ENCODE results near the gene ACOXL. TPM values are rescaled to one million over a fixed set of nuclear protein-coding genes. Genes with fewer than 3 reads are reported as not detected.
A peak's percentile ranks its signal among the peaks of the same experiment; 100 is the strongest.

ACOXL gene
- total RNA-seq, 1 donor from 2014 or later = not detected

DNA sequence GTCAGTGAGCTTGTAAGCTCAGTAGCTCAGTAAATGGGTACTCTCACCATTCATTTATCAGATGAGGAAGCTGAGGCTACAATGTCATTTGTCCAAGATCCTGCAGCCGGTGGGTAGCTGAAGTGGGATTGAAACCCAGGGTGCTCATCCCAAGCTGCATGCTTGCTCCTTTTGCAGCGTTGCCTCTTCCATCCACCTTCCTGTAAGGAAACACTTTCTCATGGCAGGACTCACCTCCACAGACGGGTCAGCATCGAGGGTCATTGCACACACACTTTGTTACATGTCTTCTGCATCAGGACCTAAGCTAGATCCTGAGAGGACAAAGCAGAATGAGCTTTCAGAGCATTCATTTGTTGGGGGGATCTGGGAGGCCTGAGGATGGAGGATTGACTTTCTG is 60.7 kb downstream of the ACOXL start:
- peak; percentile 22 for DNase-seq (ENCODE audit: low spot score)

DNA sequence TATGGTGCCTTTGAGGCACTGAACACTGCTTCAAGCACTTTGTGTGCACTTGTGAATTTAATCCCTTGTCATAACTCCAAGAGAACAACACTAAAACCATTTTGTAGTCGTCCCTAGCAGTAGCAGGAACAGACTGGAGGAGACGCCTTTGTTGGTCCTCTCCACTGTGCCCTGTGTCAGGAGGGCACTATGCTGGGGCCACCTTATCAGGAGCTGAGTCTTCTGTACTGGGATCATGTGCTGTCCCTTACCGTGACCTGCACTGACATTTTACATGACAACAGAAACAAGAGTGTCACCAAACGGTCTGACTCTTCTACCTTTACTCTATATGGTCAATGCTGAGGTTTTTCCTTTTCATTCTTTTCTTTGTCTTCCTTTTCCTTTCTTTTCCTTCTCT is 62.0 kb downstream of the ACOXL start:
- DNase-seq (ENCODE audit: low spot score) = peak; percentile 59

DNA sequence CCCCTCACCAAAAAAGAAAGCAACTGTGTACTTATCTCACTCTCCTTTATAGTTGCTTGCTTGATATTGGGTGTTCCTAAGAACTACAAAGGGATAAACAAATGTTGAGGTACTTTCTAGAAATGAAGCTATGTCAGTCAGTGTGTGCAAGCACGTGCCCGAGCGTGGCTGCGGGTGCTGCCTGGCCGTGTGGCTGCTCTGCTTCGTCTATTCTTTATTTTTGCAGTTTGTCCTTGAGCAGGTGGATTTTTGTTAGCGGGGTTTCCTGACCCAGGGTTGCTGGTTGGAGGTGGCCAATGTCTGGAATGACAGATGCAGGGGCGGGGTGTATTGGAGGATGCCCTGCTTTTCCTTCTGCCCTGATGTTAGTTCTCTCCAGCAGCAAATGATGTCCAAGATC is 62.6 kb downstream of the ACOXL start:
- peak; percentile 49 for DNase-seq (ENCODE audit: low spot score)

DNA sequence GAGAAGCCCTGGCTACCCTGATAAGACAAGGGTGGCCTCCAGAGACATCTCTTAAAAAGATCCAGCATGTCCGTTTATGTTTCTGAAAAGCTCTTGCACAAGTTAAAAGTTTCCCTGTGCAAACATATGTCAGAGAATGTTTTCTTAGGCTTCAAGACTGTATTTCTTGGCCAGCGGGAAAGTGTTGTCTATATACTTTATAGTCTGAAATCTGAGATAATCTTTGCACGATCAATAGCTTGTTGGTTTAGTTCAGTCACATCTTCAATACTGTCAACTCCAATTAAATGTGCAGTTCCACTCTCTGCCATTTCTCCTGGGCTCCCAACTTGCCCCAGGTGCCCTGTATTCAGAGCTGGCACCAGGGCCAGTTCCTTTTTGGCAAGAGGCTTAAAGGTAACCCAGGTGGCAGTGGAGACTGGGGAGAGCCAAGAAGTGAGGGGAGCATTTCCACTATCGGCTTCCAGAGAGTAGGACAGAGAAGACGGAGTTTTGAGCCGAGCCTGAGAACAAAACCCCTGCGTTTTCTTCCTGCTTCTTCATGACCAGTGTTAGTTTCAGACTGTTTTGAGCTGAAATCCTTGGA is 64.4 kb downstream of the ACOXL start:
- DNase-seq (ENCODE audit: low spot score) = no peak

DNA sequence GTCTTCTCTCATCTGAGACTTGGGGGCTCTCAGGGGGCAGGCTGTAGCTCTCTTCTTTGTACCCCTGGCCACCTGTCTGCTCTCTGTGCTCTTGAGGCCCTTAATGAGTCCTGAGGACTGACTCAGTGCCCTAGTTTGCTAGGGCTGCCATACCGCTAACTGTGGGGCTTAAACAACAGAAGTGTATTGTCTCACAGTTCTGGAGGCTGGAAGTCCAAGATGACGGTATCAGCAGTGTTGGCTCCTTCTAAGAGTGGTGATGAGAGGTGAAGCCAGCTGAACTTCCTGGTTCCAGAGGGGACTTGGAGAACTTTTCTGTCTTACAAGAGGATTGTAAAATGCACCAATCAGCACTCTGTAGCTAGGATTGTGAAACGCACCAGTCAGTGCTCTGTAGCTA is 67.0 kb downstream of the ACOXL start:
- DNase-seq (ENCODE audit: low spot score) = no peak

DNA sequence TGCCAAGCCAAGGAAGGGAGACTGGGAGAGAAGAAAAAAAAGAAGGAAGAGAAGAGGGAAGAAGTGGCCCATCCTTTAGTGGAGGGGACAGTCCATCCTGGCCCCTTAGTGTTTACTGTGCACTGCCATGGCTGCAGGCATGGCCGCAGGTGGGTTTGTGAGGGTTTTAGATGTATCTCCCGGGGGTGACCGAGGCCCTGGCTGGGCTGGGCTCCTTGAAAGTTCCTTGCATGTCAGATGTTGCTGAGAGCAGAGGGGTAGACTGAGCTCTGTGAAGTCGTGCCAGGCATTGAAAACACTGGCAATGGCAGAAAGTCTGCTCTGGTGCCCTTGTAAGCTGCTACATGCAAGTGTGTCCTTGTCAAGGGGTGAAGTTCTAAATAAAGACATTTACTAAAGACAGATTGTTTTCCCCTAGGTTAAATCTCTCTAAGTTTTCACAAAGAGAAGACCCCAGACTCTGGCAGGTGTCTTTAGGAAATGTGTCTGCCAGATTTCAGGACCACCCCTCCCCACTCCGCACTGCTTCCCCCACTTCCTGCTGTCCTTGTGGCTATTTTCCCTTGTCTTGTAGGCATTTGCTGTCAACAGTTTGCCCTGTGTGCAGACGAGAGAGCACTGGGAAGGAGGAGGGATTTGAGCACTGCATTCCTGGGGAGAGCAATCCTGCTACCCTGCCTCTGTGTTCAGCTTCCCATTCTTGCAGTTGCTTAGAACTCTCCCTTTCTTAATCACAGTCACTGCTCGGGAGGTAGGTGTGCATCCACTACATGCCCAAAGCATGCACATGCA is 68.4 kb downstream of the ACOXL start:
- no peak for DNase-seq (ENCODE audit: low spot score)

DNA sequence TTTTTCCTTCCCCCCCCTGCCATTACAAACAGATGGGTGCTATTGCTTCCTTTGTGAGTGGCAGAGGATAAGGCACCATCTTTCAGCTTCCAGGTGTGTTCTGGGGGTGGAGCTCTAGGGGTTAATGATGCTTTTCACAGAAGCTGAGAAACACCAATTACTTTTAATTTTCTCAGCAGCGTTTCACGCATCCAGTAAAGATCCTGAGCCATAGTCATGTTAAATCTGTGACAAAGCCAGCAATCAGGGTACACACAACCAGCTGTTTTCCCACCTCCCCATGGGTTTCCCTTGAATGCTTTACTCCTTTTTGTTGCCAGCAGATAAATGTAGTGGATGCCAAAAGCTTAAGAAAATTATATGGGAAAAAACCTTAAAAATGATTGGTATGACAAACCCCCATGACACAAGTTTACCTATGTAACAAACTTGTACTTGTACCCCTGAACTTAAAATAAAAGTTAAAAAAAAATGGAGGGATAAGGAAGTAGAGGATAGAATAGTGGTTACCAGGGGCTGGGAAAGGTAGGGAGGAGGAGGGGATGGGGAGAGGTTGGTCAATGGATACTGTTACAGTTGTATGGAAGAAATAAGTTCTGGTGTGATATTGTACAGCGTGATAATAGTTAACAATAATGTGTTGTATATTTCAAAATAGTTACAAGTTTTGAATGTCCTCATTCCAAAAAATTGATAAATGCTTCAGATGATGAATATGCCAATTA is 70.0 kb downstream of the ACOXL start:
- DNase-seq (ENCODE audit: low spot score) = no peak

DNA sequence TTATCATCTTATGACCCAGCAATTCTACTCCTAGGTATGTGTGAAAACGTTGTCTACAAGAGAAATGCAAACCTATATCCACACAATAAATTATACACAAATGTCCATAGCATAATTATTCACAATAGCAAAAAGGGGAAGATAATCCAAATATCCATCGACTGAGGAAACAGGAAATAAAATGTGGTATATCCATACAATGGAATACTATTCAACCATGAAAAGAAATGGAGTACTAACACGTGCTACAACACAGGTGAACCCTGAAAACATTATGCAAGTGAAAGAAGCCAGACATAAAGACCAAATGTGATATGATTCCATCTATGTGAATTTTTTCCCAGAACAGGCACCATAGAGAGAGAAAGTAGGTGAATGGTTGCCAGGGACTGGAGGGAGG is 72.1 kb downstream of the ACOXL start:
- no peak for DNase-seq (ENCODE audit: low spot score)

DNA sequence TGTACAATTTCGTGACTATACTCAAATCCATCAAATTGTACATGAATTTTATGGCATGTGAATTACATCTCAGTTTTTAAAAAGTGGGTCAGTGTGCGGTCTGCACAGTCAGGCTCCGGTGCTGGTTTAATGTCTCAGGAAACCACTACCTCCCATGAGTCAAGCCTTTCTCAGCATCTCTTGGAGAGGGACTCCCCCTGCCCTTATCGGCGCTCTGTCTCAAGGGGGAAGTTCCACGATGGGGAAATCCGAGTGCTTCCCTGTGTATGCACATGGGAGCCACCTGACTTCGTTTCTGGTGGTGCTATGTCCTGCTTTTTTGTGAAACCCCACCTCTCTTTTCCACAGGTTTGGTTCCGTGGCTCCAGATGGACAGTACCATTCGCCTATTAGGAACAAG is 72.5 kb downstream of the ACOXL start:
- no peak for DNase-seq (ENCODE audit: low spot score)

DNA sequence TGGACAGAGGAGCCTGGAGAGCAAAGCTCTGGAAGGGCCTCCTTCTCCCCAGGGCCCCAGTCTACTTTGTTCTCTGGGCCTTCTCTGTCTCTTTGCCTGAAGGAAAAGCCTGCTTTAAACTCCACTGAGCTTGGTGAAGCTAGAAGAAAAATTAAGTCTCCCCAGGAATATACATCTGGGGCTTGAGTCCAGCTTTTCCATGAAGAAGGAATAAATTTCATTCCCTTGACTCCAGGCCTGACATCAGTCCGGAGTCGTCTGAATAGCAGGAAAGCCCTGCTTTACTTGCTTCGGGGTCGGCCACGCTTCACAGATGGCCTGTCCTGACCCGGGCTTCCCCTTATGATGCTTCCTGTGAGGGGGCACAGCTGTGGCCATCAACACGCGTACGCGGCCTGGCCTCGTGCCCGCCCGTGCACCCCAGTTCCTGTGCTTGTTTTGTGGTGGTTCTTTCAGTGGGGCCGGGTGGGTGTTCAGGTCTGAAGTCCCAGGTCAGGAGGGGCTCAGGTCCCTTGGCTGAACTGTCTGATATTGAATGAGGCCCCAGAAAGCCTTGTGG is 73.6 kb downstream of the ACOXL start:
- no peak for DNase-seq (ENCODE audit: low spot score)

DNA sequence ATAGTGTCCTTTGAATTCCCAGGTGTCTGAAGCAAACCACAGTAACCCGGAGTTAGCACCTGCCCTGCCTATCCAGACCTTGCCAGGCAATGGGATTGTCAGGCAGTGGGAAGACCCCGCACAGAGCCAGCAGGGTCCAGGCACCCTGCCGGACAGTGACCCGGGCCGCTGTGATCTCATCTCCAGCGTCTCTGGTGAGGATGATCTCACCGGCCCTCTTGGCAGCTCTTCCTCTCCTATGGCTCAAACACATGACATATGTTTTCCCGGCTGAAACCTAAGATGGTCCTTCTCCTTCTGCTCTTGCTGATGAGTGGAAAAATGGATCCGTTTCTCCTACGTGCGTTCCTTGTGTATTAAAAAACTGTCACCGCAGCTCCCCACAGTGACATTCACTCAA is 75.1 kb downstream of the ACOXL start:
- no peak for DNase-seq (ENCODE audit: low spot score)

DNA sequence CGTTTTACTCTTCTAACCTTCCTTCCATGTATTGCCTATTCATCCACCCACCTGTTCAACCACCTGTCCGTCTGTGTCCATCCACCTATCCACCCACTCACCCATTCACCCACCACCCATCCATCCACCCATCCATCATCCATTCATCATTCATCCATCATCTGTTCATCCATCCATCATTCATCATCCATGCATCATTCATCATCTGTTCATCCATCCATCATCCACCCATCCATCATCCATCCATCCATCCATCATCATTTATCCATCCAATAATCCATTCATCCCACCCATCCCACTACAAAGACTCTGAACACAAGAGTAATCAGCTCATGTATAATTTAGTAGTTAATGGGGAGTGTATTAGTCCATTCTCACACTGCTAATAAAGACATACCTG is 78.0 kb downstream of the ACOXL start:
- no peak for DNase-seq (ENCODE audit: low spot score)

DNA sequence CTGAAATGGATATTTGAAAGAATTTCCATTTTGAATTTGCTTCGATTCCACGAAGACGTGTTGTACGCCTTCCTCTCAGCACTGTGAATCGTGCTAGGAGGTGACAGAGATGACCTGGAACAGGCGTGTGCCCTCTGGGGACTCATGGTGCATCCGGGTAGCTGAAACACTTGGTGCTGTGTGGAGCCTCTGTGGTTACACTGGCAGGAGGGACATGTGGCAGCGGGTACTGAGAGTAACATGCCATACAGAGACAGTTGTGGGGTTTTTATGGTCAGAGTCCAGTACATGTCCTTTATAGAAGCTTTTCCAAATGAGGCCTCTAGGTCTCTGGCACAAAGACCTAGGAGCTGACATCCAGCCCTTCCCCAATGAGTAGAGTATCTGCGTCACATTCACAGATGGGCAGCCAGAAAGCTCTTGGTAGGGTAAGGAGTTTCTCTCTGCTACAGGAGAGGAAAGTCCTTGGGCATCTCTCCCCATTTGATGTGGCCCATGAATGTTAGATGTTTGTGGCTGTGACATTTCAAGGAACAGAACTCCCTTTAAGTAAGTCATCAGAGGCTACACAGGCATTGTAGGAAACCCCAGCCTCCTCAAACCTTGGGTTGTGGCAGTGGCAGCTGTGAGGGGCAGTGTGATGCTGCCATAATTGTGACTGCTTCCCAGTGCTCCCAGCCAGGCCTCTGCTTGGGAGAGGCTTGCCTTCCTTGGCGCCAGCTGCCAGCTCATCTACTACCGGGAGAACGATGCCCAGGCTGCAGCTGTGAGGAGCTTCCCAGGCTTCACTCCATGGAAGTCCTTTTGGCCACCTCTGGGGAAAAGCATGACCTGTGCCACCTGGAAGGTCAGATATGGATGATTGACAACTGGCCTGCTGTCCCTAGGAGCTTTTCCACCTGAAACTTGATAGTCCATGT is 80.6 kb downstream of the ACOXL start:
- no peak for DNase-seq (ENCODE audit: low spot score)

DNA sequence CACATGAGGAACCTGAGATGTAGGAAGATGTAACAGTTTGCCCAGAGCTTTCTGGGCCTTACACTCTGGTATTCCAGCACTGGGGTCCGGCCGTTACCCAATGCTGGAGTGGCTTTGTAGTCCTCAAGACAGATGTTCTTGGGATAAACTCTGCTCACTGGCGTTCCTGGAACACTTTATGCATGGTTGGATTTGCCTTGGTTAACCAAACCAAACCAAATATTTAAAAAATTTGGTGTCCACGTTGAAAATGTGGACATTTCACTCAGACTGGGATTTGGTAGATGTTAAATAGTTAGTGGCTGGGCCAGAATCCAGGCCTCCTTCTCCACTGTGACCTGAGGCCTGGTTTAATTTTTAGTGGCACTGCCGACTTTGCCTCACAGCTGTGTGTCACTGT is 81.5 kb downstream of the ACOXL start:
- DNase-seq (ENCODE audit: low spot score) = no peak

DNA sequence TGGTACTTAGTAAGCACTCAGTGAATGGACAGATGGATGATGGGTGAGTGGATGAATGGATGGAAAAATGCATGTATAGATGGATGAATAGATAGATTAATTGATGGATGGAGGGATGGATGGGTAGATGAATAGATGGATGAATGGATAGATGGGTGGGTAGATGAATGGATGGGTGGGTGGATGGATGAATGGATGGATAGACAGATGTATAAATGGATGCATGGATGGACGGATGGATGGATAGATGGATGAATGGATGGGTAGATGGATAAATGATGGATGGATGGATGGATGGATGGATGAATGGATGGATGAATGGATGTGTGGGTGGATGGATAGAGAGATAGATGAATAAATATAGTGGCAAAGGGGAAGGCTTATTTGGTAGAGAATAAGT is 83.6 kb downstream of the ACOXL start:
- no peak for DNase-seq (ENCODE audit: low spot score)

DNA sequence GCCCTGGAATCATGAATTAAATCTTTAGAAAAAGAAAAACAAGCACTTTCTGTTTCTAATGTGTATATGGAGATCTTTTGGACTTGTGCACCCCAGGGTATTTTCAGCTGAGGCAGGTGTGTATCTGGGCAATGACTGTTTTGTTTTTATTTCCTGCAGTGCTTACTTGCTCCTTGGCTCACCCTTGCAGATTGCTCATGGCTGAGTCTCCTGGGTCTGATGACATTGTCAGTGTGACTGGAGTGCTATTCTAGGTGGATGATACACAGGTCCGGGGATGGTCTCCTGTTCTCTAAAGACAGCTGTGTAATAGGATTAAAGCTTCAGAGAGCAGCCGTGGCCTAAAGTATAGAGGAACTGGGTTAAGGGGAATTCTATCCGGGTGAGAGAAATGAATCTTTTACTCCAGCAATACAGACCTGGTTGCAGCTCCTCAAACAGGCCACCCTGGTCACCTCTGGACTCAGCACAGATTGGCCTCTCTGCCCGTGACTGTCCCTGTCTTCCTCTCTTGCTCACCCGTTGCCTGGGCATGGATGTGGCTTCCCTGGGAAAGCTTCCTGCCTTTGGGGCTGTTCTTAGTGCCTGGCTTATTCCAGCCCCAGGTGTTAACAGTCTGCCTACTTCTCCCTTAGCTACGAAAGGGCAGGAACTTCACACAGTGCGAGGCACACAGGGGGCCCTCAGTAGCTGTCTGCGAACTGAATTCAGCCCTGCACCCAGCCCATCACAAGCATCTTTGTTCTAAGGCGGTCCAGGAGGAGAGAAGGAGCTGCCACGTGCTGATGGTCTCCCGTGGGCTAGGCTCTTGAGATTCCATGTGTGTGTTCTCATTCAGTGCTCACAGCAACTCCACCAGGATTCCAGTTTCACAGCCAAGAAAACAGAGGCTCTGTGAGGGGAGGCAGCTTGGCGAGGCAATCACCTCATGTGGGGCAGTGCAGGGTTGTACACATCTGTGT is 84.3 kb downstream of the ACOXL start:
- no peak for DNase-seq (ENCODE audit: low spot score)

DNA sequence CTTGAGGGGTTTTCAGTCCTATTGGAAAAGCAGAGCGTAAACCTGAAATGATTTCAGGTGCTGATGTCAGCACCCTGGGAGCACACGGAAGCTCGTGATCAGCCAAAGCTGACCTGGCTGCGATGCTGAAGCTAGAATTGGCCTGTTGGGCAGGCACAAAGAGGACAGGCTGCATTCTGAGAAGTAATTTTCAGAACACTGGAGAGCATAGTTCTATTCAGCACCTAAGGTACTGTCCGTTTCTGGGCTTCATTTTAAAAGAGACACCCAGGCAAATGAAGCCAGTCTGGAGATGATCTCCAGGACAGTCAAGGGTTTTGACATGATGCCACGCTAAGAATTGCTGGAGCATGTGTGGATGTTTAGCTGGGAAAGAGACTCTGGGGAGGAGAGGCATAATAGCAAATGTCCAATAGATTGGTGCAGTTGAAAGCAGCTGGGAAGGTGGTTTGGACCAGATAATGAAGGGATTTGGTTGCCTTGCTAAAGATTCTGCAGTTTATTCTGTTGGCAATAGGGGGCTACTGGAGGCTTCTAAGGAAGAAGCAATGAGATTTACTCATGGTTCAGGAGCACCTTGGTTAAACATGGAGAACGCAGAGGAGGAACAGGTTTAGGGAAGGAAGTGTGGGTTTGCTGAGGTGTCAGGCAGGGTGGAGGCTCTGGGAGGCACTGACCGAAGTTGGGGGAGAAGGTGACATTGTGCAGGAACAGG is 86.6 kb downstream of the ACOXL start:
- DNase-seq (ENCODE audit: low spot score) = no peak

DNA sequence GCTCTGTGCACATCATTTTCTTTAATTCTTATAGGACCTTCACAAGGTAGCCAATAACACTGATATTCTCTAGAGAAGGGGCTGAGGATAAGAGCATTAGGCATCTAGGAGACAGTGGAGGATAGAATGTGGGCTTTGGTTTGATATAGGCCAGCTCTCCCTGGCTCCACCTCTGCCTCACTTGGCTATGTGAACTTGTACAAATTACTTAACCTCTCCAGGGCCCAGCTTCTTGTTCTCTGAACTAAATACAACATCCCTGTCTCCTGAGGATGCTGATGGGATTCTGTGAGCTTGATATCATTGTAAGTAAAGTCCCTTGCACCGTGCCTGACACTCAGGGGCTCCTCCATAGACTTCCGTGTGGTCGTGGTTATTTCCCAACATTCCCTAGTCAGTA is 87.3 kb downstream of the ACOXL start:
- DNase-seq (ENCODE audit: low spot score) = no peak

DNA sequence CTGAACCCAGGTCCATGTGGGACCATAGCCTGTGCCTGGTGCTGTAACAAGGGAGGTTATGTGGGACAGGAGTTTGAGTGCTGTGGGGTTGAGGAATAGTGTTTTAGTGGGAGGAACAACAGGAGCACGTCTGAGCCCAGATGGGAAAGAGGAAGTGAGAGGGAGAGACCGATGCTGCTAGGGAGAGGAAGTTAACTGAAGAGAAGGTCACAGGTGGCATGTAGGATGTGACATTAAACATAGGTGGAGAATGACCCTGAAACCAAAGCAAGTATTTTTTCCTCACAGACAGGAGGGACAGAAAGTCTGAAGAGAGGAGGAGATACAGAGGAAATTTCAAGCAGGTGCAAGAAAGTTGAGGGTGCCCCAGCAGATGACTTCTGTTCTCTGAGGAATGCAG is 87.8 kb downstream of the ACOXL start:
- no peak for DNase-seq (ENCODE audit: low spot score)

Data from mesenteric fat pad (tissue), 1 donor.